Activated T-cell treated with anti-CD3 and anti-CD28 coated beads, Interleukin-2, amount 50 U/mL, for 1 hour (primary cell): ENCODE measurements around the gene NDUFB10.

ENCODE experiments used
- DNase-seq: peaks from one replicate; pipeline ENCODE4 v3.0.0-alpha.2; 2020

NDUFB10 gene

DNA sequence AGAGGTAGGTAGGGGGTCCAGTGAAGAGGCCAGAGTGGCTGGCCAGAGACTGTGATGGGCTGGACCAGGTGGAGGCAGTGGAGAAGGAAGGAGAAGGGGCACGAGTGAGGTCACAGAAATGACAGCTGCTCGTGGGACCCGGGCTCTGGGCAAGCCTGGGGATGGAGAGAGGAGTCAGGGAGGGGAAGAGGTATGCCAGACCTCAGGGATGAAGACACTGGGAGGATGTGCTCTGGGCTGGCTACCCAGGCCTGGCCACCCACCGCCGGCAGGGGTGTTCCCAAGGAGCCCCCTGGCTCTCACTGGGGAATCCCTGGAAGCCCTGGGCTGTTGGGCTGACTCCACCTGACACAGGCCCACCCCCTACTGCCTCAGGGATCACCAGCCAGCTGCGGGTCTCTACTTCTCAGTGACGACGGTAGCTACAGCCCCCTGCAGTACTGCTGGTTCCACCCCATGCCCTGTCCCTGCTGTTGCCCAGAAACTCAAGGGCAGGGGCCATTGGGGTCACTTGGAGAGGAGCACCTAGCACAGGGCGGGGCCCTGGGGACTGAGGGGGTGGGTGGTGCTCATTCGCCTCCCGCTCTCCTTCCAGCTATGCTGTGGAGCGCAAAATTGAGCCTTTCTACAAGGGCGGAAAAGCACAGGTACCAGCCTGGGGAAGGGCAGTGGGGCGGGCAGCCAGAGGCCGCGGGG, 14.3 kb downstream of the NDUFB10 start:
- no peak for DNase-seq

- DNase-seq, result no peak
Observed at GRCh38 chr16:1974157-1975070, 15.1 kb downstream of the NDUFB10 start.

GRCh38 chr16:1975432-1976215, 16.3 kb downstream of the NDUFB10 start:
- DNase-seq, result no peak

- DNase-seq, result no peak
Observed at GRCh38 chr16:1976216-1976520, 16.8 kb downstream of the NDUFB10 start.

DNA sequence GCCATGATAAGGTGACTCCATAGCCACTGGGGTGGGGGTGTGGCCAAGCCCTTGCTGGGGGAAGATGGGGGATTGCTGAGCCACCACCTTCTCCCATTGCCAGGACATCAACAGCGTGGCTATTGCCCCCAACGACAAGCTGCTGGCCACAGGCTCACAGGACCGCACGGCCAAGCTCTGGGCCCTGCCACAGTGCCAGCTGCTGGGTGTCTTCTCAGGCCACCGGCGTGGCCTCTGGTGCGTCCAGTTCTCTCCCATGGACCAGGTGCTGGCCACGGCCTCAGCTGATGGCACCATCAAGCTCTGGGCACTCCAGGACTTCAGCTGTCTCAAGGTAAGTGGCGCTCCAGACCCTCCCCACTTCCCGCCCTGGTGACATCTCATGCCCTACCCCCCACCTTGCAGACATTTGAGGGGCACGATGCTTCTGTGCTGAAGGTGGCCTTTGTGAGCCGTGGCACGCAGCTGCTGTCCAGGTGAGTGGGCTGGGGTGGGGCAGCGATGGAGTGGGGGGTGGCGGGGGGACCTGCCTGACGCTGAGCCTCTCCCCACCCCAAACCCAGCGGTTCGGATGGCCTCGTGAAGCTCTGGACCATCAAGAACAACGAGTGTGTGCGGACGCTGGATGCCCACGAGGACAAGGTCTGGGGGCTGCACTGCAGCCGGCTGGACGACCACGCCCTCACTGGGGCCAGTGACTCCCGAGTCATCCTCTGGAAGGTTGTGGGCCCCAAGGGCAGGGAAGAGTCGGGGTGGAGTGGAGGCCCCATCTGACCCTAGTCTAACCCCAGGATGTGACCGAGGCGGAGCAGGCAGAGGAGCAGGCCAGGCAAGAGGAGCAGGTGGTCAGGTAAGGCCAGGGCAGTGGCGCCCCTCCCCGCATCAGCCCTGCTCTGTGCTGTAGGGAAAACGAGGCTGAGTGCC, 17.9 kb downstream of the NDUFB10 start:
- no peak for DNase-seq

GRCh38 chr16:1977875-1978268, 18.5 kb downstream of the NDUFB10 start:
- DNase-seq, result no peak

GRCh38 chr16:1978476-1979120, 19.3 kb downstream of the NDUFB10 start:
- DNase-seq, result no peak

- peak; percentile 53 for DNase-seq
Observed at GRCh38 chr16:1979271-1980029, 20.1 kb downstream of the NDUFB10 start.

DNA sequence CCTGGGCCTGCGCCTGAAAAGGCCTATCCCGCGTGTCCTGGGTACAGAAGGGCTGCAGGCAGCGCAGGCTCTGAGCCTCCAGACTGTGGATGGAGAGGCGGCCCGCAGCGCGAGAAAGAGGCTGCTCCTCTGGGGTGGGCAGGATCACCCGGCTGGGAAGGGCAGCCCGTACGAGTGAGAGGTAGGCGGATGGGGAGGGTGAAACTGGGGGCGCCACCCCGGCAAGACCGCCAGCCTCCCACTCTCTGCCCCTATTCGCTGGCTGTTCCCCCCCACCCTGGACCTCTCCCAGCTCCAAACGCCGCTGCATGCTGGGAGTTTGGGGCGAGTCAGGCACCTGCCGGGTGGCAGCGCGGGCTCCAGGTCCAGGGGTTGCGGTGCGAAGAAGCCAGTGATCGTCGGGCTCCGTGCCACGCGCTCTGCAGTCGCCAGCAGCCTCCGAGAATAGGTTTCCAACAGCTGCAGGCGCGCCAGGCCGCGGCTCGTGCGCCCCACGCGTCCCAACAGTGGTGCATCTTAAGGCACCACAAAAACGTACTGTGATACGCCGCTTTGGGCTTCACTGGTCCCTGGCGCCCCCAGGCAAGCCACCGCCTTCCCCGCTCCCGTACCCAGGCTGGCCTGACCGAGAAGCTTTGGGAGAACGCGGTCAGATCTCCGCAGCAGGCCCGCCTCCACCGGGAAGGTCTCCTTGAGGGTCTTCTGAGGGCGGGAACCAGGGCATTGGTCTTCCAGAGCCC, 20.9 kb downstream of the NDUFB10 start:
- DNase-seq, result no peak

GRCh38 chr16:1980770-1981087, 21.4 kb downstream of the NDUFB10 start:
- no peak for DNase-seq

DNA sequence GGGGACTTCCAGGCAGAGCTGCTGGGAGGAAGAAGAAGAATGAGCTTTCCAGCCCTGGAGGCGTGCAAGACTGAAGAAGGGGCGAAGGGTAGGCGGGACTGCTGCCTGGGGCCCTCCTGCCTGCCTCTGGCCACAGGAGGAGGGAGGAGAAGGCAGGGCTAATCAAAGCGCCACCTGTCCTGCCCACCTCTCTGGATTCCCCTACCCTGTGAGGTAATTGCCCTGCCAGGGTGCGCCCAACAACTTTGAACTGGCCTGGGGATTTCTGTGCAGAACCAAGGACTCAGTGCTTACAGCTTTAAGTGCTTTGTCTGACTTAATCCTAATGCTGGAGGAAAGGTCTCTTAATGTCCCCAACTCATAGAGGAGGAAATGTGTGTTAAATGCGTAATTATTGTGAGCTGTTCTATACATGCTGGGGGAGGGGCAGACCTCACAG, 22.1 kb downstream of the NDUFB10 start, which contains the start of gene NOXO1:
Gene NOXO1, minus strand, starts transcription at position 72 of the 439 bp plus-strand sequence. CDS start 290 bp downstream, outside the sequence.
- no peak for DNase-seq

DNA sequence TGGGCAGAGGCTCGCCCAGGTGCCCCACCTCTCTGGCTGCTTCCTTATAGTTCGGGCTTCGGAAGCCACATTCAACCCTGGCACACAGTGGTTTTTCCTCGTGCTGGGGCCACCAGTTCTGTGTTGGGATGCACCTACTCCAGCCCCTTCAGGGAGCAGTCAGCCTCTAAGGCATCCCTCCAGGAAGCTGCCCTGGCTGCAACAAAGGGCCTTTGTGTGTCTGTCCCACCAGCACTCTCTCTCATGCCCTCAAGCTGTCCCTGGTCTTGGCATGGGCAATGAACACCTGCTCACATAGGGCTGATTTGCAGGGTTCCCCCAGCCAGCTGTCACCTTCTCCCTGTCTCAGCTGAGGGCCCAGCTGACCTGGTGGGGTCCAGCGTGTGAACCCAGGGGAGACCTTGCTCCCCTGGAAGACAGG, 22.7 kb downstream of the NDUFB10 start:
- DNase-seq, result no peak

DNA sequence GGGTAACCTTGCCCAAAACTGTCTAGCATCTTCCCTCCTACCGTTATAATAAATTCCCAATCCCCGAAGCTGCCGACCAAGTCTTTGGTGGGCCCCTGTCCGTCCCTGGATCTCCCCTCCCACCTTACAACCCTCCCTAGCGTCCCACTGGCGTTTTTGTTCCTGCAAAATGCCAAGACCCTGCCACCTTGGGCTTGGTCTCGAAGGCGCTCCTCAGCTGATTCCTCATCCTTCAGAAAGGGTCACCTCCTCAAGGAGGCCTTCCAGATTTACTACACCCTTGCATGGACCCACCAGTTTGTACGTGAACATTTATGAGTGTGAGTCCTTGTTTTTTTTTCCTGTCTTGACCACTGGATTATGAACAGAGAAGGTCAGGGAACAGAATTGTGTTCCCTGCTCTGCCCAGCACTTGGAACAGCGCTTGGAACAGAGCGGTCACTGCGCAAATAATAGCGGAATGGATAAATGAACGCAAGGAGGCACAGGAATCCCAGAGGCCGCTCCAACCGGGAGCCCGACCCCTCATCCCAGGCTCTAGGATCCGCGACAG, 23.7 kb downstream of the NDUFB10 start:
- no peak for DNase-seq

DNA sequence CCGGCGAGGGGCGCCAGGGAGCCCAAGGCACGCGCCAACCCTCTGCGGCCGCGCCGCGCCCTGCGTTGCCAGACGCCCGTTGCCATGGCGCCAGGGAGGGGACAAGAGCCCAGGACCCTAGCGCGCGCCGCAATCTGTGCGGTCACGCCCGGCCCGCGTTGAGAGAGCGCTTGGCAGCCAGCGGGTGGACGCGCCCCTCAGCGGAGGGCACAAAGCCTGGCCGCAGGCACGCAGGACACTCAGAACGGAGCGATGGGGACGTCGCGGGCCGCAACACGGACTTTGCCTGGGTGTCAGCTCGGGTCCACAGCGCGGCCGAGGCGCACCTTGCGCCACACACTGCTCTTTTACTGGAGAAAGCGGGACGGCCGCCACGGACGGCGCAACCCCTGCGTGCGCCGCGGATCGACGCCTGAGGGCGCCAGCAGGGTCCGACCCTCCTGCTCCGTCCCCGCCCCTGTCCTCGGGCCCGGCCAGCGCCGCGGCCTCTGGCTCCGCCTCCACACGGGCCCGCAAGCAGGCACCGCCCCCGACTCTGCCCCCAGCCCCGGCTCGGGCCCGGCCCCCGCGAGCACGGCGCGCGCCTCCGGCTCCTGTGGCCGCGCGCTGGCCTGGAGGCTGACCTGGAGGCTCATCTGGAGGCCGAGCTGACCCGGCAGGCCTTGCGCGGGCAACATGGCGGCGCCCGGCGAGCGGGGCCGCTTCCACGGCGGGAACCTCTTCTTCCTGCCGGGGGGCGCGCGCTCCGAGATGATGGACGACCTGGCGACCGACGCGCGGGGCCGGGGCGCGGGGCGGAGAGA, 24.4 kb downstream of the NDUFB10 start, which contains the start of gene GFER:
Gene GFER, plus strand, starts transcription at position 650 of the 803 bp plus-strand sequence. Its CDS starts 26 bp downstream, at position 676.
- peak; percentile 66 for DNase-seq

DNA sequence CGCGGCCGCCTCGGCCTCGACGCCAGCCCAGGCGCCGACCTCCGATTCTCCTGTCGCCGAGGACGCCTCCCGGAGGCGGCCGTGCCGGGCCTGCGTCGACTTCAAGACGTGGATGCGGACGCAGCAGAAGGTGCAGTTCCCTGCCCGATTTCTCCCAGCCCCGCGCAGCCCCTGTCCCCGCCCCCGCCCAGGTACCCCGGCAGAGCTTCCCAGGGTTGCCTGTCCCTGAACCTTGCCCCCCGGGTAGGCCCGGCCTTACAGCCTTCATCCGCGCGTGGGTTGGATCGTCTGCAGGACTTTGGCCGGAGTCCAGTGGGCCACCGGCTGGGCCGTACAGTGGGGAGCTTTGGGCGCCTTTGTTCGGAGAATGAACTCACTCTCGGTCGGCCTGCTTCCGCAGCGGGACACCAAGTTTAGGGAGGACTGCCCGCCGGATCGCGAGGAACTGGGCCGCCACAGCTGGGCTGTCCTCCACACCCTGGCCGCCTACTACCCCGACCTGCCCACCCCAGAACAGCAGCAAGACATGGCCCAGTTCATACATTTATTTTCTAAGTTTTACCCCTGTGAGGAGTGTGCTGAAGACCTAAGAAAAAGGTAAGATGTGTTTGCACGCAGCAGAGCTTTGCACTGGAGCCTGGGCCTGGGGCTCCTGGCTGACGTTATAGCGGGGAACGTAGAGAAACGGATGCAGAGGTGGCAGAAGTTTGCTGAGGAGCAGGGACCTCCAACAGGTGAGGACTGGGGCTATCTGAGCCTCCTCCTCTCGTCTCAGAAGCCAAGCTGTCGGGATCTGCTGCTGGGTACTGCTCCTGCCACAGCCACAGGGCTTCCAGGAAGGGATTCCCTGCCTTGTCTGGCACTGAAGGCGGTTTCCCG, 25.2 kb downstream of the NDUFB10 start:
- DNase-seq, result no peak

GRCh38 chr16:1985466-1986150, 26.3 kb downstream of the NDUFB10 start:
- DNase-seq, result no peak

GRCh38 chr16:1987198-1987597, 27.9 kb downstream of the NDUFB10 start:
- no peak for DNase-seq
